ENCODE results near the gene TRPC6. TPM values are rescaled to one million over a fixed set of nuclear protein-coding genes. Genes with fewer than 3 reads are reported as not detected.

Gene TRPC6
- total RNA-seq, 1 donor from 2014 or later: not detected

GRCh38 chr11:101458161-101458560 lies 125.6 kb downstream of the TRPC6 start:
- no peak for DNase-seq (ENCODE audit: low read depth, low spot score)
- Mint-ChIP-seq H3K4me3 (no peak overlapping the region), H3K9me3 (peaks cover 8% of the 10 kb centered on the region), H3K27ac (ENCODE audit: unreplicated experiment) (no peak overlapping the region), H3K36me3 (ENCODE audit: low read depth) (no peaks in the 10 kb centered on the region), H3K4me1 (no peaks in the 10 kb centered on the region), H3K27me3 (ENCODE audit: low read depth) (no peaks in the 10 kb centered on the region)
- TF ChIP-seq, protein P1, sequence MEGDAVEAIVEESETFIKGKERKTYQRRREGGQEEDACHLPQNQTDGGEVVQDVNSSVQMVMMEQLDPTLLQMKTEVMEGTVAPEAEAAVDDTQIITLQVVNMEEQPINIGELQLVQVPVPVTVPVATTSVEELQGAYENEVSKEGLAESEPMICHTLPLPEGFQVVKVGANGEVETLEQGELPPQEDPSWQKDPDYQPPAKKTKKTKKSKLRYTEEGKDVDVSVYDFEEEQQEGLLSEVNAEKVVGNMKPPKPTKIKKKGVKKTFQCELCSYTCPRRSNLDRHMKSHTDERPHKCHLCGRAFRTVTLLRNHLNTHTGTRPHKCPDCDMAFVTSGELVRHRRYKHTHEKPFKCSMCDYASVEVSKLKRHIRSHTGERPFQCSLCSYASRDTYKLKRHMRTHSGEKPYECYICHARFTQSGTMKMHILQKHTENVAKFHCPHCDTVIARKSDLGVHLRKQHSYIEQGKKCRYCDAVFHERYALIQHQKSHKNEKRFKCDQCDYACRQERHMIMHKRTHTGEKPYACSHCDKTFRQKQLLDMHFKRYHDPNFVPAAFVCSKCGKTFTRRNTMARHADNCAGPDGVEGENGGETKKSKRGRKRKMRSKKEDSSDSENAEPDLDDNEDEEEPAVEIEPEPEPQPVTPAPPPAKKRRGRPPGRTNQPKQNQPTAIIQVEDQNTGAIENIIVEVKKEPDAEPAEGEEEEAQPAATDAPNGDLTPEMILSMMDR (conservative IDR thresholded peaks at IDR 0.05): no peak

GRCh38 chr11:101456812-101457211 lies 127.0 kb downstream of the TRPC6 start:
- no peaks in the 10 kb centered on the region for H3K27me3 Mint-ChIP-seq (ENCODE audit: low read depth)
- no peak for DNase-seq (ENCODE audit: low read depth, low spot score)
- H3K4me1 Mint-ChIP-seq: no peaks in the 10 kb centered on the region

GRCh38 chr11:101453682-101454081 lies 130.1 kb downstream of the TRPC6 start:
- DNase-seq (ENCODE audit: low read depth, low spot score): no peak
- H3K27ac Mint-ChIP-seq (ENCODE audit: unreplicated experiment): no peak overlapping the region
- no peak overlapping the region for H3K4me3 Mint-ChIP-seq

More at GRCh38 chr11:101456812-101457211, 127.0 kb downstream of the TRPC6 start:
- no peaks in the 10 kb centered on the region for H3K36me3 Mint-ChIP-seq (ENCODE audit: low read depth)
- H3K4me3 Mint-ChIP-seq: no peak overlapping the region
- TF ChIP-seq, protein P1 (conservative IDR thresholded peaks at IDR 0.05): peak; percentile 74
- H3K9me3 Mint-ChIP-seq: peaks cover 2% of the 10 kb centered on the region
- H3K27ac Mint-ChIP-seq (ENCODE audit: unreplicated experiment): no peak overlapping the region

DNA sequence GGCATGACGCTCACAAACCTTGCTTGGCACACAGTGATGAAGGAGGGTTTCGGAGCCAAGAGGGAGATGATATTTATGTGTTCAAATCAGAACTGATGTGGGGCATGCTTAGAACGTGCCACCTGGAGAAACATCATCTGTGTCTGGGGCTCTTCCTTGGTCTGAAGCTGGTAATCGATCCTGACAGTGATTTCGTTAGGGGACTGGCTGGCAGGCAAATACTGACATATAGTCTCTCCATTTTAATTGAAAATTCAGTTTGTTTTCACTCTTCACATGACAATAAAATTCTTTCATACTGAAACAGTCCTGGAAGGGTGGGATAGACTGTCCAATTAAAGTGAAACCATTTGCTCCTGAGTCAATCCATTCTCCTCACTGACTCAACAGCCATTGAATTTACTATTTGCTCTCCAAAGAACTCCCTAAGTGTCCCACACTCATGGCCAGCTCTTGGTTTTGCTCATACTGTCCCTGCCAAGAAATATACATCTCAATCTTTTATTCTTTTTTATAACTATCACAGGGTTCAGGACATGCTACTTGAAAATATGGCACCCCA lies 134.8 kb downstream of the TRPC6 start:
- H3K27me3 Mint-ChIP-seq (ENCODE audit: low read depth): no peaks in the 10 kb centered on the region
- no peak overlapping the region for H3K27ac Mint-ChIP-seq (ENCODE audit: unreplicated experiment)
- no peak for DNase-seq (ENCODE audit: low read depth, low spot score)
- no peaks in the 10 kb centered on the region for H3K4me1 Mint-ChIP-seq
- TF ChIP-seq, protein P1 (conservative IDR thresholded peaks at IDR 0.05): no peak
- H3K9me3 Mint-ChIP-seq: no peaks in the 10 kb centered on the region
- H3K4me3 Mint-ChIP-seq: no peak overlapping the region
- H3K36me3 Mint-ChIP-seq (ENCODE audit: low read depth): no peaks in the 10 kb centered on the region

More at GRCh38 chr11:101453682-101454081, 130.1 kb downstream of the TRPC6 start:
- Mint-ChIP-seq H3K9me3 (no peaks in the 10 kb centered on the region), H3K27me3 (ENCODE audit: low read depth) (no peaks in the 10 kb centered on the region), H3K4me1 (no peaks in the 10 kb centered on the region), H3K36me3 (ENCODE audit: low read depth) (no peaks in the 10 kb centered on the region)
- TF ChIP-seq, protein P1 (conservative IDR thresholded peaks at IDR 0.05): no peak

DNA sequence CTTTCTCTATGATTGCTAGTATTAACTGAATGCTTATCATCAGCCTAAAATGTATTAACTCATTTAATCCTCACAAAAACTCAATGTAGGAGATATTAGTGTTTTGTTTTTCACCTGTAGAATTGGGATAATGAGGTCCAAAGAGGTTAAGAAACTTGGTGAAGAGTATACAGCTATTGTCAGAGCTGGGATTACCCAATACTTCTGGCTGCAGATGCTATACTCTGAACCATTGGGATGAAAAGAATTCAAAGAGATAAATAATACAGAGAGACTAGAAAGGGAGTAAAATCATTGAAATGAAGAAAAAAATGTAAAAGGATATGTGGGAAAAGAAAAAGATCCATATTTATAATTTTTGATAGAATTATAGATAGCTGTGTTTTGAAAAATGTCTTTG lies 137.1 kb downstream of the TRPC6 start:
- Mint-ChIP-seq H3K36me3 (ENCODE audit: low read depth) (no peaks in the 10 kb centered on the region), H3K9me3 (no peaks in the 10 kb centered on the region), H3K4me1 (no peaks in the 10 kb centered on the region), H3K27ac (ENCODE audit: unreplicated experiment) (no peak overlapping the region), H3K4me3 (no peak overlapping the region), H3K27me3 (ENCODE audit: low read depth) (no peaks in the 10 kb centered on the region)
- TF ChIP-seq, protein P1 (conservative IDR thresholded peaks at IDR 0.05): no peak
- no peak for DNase-seq (ENCODE audit: low read depth, low spot score)

All from neural crest cell (in vitro differentiated cells).